Kidney (tissue), 14 donors: ENCODE results near the gene PEX16. TPM values are rescaled to one million over a fixed set of nuclear protein-coding genes. Genes with fewer than 3 reads are reported as not detected.

Experiments
- DNase-seq, 5 donors: peaks; one replicate each; pipeline ENCODE4 v3.0.0-alpha.2; 2013 to 2020
- FAIRE-seq: peaks from 2 replicates; lab custom pipeline; 2012; peaks lifted over from hg19 to GRCh38; lab: Jason Lieb, UNC
- H3K27ac ChIP-seq, 2 donors: one replicate each; pipeline ENCODE4 v1.7.0; 2013; ENCODE audit warnings: low read depth in 2 of 2, low read length in 2 of 2, inconsistent platforms in 1 of 2
- H3K27me3 ChIP-seq: one replicate; pipeline ENCODE4 v1.7.1; 2013; ENCODE audit warnings: low read length, inconsistent platforms; ENCODE audit not compliant: control insufficient read depth, insufficient read depth
- H3K36me3 ChIP-seq, 3 donors: one replicate each; pipeline versions ENCODE4 v1.7.0 to v1.7.1; 2013; ENCODE audit warnings: low read length in 3 of 3, control low read depth in 1 of 3, inconsistent platforms in 1 of 3; ENCODE audit not compliant: insufficient read depth in 3 of 3, control insufficient read depth in 2 of 3
- H3K4me1 ChIP-seq, 3 donors: one replicate each; pipeline versions ENCODE4 v1.7.0 to v1.7.1; 2013; ENCODE audit warnings: low read length in 3 of 3, inconsistent platforms in 1 of 3, low read depth in 1 of 3; ENCODE audit not compliant: control insufficient read depth in 2 of 3, insufficient read depth in 2 of 3
- H3K4me3 ChIP-seq, 3 donors: one replicate each; pipeline versions ENCODE4 v1.7.0 to v1.8.1; 2013; ENCODE audit warnings: low read length in 3 of 3, control low read depth in 1 of 3, inconsistent platforms in 1 of 3
- H3K9ac ChIP-seq, 3 donors: one replicate each; pipeline versions ENCODE4 v1.7.0 to v1.7.1; 2013; ENCODE audit warnings: low read length in 3 of 3, control low read depth in 1 of 3, inconsistent platforms in 1 of 3
- H3K9me3 ChIP-seq, 3 donors: one replicate each; pipeline versions ENCODE4 v1.7.0 to v1.7.1; 2013; ENCODE audit warnings: low read length in 3 of 3, control low read depth in 1 of 3, inconsistent platforms in 1 of 3; ENCODE audit not compliant: control insufficient read depth in 2 of 3, insufficient read depth in 1 of 3
- CTCF ChIP-seq: IDR thresholded peaks from 3 replicates; pipeline ENCODE4 v1.5.1; 2012; ENCODE audit warnings: mild to moderate bottlenecking, moderate library complexity, borderline replicate concordance; ENCODE audit not compliant: insufficient read depth; ENCODE audit errors: extremely low read depth
- intact Hi-C: fragments of 100-400 bp; cut with DNase I; formaldehyde crosslinking; loops from one replicate; pipeline ENCODE4 v1.11.1; 2022
- polyA plus RNA-seq: library from polyadenylated mRNA; stranded (reverse); fragments of 350-450 nt; fragmentation: Illumina TruSeq; extraction: RNeasy Lipid Tissue Mini Kit (QIAGEN cat#74804); gene quantifications from one replicate; pipeline ENCODE4 v1.2.3, GENCODE V29; 2014; ENCODE audit warnings: low read depth, low replicate concordance; ENCODE audit not compliant: insufficient read depth
- total RNA-seq: library from RNA; stranded (reverse); fragmentation: NEBNext Ultra II Directional; extraction: Animal tissue kit (Norgen Biotek cat#: 25700); gene quantifications from one replicate; pipeline ENCODE4 v1.2.1, GENCODE V29; 2021
- donor health status: control.
- donor health status: control.
- donor health status: control.
- donor health status: control.
- donor health status: control.
- donor health status: DM: yes; HTN: yes; CAD: no.
- donor health status: Normal renal cell carcinoma (clear cell type).

Gene PEX16
- total and polyA plus RNA-seq, 2 donors from 2014 or later: 38.4 to 46.0 TPM

- Histone ChIP-seq H3K9ac (no peak overlapping the region), H3K4me1 (peaks cover 0 to 10% (median 9%) of the 10 kb centered on the region in 3 donors), H3K27ac (no peak overlapping the region), H3K36me3 (peaks cover 3 to 22% (median 10%) of the 10 kb centered on the region in 3 donors), H3K27me3 (no peaks in the 10 kb centered on the region), H3K4me3 (no peak overlapping the region), H3K9me3 (no peaks in the 10 kb centered on the region)
- DNase-seq (no peak), FAIRE-seq (no peak)
- intact Hi-C loops: no loop called here
- TF ChIP-seq CTCF: no peak
Measured at GRCh38 chr11:45935349-45936064, 17.8 kb upstream of the PEX16 start.

- intact Hi-C loops: no loop called here
Measured at GRCh38 chr11:45934580-45935318, 17.1 kb upstream of the PEX16 start.

GRCh38 chr11:45933846-45934579, 16.3 kb upstream of the PEX16 start:
- Histone ChIP-seq H3K36me3 (peaks cover 3 to 22% (median 10%) of the 10 kb centered on the region in 3 donors), H3K27me3 (no peaks in the 10 kb centered on the region), H3K4me3 (no peak overlapping the region), H3K4me1 (peaks cover 0 to 18% (median 10%) of the 10 kb centered on the region in 3 donors), H3K9me3 (no peaks in the 10 kb centered on the region), H3K9ac (no peak overlapping the region), H3K27ac (no peak overlapping the region)
- FAIRE-seq: no peak
- TF ChIP-seq CTCF: no peak
- no peak for DNase-seq
- intact Hi-C loops: no loop called here

More at GRCh38 chr11:45934580-45935318, 17.1 kb upstream of the PEX16 start:
- no peak for DNase-seq
- Histone ChIP-seq H3K9me3 (no peaks in the 10 kb centered on the region), H3K4me3 (no peak overlapping the region), H3K36me3 (peaks cover 3 to 22% (median 10%) of the 10 kb centered on the region in 3 donors), H3K27ac (no peak overlapping the region), H3K27me3 (no peaks in the 10 kb centered on the region), H3K9ac (no peak overlapping the region), H3K4me1 (peaks cover 0 to 16% (median 10%) of the 10 kb centered on the region in 3 donors)
- no peak for FAIRE-seq
- no peak for TF ChIP-seq CTCF
